Stimulated activated CD8-positive, alpha-beta memory T cell treated with anti-CD3 and anti-CD28 coated beads, Interleukin-12 subunit alpha, Interleukin-12 subunit beta, amount 100 ng/mL, for 1 hour (primary cell): ENCODE data around the gene RUFY2.
A peak's percentile ranks its signal among the peaks of the same experiment; 100 is the strongest.

Experiments
- DNase-seq: peaks from one replicate; pipeline ENCODE4 v3.0.0-alpha.2; 2020; ENCODE audit warnings: low read depth

The RUFY2 gene

GRCh38 chr10:68364101-68364886 is 42.8 kb downstream of the RUFY2 start:
- no peak for DNase-seq

- DNase-seq, result no peak
These were observed 44.5 kb downstream of the RUFY2 start for GRCh38 chr10:68362590-68362989.

DNA sequence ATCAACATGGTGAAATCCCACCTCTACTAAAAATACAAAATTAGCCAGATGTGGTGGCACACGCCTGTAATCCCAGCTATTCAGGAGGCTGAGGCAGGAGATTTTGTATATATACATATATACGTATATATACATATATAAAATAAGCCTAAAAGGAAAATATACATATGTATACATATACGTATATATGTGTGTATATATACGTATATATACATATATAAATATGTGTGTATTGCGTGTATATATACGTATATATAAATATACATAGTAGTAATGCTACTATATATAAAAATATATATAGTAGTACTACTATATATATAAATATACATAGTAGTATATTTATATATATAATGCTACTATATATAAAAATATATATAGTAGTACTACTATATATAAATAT is 47.9 kb downstream of the RUFY2 start:
- no peak for DNase-seq

DNA sequence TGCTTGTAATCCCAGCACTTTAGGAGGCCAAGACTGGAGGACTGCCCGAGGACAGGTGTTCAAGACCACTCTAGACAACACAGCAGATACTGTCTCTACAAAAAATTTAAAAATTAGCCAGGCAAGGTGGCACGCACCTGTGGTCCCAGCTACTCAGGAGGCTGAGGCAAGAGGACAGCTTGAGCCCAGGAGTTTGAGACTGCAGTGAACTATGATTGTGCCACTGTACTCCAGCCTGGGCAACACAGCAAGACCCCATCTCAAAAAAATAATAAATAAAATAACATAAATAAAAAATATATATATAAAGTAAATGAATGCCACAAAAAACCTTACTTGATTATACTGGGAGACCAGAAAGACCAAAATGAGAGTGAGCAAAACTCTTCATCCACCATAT is 53.5 kb downstream of the RUFY2 start:
- DNase-seq, result no peak

- DNase-seq, result peak; percentile 20
These were observed 58.8 kb downstream of the RUFY2 start for GRCh38 chr10:68348265-68348741.

DNA sequence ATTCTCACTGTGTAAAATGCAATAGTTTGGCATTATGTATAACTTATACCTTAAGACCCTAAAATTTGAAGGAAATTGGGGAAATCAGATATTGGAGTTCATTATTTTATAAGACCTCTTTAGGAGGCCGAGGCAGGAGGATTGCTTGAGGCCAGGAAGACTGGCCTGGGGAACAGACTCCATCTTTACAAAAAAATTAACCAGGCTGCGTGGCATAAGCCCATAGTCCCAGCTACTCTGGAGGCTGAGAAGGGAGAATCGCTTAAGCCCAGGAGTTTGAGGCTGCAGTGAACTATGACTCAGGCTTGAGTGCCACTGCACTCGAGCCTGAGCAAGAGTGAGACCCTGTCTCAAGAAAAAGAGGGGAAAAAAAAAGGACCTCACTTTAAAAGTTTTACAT is 60.3 kb downstream of the RUFY2 start:
- DNase-seq, result no peak

DNA sequence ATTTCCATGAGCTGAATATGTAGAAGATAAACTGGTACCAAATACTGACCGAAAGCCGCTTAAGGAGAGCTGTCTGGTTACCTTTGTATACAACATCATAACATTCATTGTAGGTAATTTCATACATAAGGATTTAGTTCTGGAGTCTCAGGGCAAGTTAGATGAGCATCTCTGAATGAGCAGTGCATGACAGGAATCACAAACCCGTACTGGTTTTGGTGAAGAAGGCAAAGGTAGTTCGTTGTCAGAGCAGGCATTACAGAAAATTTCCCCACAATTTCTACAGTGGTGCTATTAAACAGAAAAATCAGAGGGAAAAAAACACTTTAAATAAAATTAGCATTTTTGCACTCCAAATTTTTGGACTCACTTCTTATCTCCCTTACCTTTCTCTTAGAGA is 61.5 kb downstream of the RUFY2 start:
- DNase-seq, result no peak

DNA sequence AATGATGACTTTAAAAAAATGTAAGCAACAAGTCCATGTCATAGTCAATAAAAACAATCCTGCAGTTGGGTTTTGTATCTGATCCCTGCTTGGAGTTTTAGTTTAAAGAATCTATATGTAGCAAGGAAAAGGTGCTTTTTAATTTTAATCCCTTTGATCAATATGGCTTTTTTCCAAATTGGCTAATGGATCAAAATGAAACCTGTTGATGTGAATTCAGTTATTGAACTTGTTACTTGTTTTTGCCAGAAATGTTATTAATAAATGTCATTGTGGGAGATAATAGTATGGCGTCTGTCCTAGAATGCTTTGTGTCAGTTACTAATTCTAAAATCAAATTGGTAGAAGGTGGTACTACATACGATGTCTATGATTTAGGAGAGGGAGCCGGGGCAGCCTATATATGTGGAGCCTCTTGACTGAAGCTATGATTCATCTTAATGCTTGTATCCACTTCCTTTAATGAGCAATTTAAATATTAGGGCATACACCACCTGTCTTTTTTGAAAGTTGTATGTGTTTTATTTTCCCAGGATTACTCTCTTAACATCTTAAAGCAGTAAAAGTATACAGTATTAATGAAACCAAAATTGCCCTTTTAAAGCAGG is 64.1 kb downstream of the RUFY2 start:
- DNase-seq, result no peak

GRCh38 chr10:68340358-68341080 is 66.6 kb downstream of the RUFY2 start:
- no peak for DNase-seq

- no peak for DNase-seq
These were observed 70.2 kb downstream of the RUFY2 start for GRCh38 chr10:68336754-68337351.

DNA sequence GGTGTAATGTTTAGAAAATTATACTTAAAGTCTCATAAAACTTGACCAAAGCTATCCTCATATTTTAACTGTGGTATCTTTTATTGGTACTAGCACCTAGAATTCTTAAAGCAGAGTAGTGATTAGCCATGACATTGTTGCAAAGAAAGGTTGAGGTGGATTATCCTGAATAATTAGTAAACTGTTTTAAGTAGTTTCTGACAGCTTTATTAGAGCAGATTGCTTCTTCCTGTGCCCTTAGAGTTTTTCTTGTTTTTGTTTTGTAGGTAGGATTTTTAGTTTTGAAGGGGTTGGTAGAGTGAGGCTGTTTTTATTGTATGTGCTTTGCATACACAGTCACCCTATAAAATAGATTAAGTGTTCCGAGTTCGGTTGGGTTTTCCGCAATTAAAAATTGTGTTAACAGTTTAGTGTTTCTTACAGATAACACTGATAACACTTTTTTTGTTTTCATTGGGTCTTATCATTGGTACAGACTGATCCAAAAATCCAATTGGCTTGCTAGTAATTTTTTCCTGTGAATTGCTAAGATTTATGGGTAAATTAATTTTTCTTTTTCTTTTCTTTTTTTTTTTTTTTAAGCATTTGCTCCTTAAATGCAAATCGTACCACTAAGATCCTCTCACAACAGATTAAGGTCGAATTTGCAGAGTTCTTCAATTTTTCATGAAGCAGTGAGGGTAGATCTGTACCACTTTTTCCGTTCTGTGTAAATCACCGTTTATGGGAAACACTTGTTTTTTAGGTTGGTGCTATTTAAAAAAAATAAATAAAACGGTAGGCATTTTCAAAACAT is 72.2 kb downstream of the RUFY2 start:
- DNase-seq, result no peak

GRCh38 chr10:68333440-68334431 is 73.3 kb downstream of the RUFY2 start:
- DNase-seq, result no peak

DNA sequence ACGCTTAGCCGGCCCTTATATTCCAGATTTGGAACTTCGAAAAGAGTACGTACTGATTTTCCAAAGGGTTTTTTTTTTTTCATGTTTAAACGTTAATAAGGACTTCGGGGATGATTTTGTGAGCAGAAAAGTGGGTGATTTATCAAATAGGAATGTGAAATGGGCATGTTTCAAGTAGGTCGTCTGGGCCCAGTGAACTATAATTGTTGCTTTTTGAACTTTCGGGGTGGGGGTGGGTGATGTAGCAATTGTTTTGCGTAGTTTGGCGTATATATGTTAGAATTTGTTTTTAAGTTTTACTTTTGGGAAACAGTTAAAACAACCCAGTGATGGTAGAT is 74.0 kb downstream of the RUFY2 start:
- DNase-seq, result no peak

GRCh38 chr10:68332259-68333057 is 74.6 kb downstream of the RUFY2 start, which contains the start of gene PBLD:
PBLD (minus strand) TSS chr10:68332928; CDS start chr10:68306844, 26,084 bp downstream.
- peak; percentile 20 for DNase-seq

DNA sequence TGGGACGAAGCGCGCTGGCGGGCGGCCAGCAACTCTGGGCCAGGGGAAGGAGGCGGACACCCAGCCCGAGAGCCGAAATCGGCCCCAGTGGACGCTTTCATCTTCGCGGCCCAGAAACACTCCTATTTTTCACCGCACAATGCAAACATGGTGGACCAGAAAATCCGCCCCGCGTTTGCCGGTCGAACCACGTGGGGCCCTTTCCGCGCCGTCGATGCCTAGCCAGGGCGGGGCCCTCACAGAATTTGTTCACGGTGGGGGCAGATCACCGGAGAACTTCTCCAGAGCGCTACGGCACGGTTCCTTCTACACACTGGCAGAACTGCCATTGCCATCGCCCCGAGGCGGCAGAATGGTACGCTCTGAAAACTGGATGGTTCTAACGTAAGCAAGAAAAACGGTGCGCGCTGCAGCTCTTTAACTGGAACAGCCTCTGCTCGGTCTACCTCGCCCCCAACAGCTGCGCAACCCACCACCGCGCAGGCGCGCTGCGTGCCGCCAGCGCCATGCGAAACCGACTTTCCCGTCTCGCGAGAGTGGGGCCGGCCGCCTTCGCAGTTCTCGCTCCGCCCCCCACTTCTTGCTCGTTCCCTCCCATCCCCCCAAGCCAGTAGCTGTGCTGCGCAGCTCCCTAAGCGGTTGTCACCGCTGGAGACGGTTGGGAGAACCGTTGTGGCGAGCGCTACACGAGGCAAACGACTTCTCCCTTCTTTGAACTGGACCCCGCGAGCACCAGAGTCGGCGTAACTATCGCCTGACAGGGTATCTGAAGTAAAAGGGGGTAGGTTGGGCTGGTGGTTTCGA is 75.4 kb downstream of the RUFY2 start, which contains the start of gene HNRNPH3:
Gene HNRNPH3 (plus strand): TSS at position 610 of the 804 bp plus-strand sequence. CDS start 5,158 bp downstream, outside the sequence.
- peak; percentile 98 for DNase-seq

DNA sequence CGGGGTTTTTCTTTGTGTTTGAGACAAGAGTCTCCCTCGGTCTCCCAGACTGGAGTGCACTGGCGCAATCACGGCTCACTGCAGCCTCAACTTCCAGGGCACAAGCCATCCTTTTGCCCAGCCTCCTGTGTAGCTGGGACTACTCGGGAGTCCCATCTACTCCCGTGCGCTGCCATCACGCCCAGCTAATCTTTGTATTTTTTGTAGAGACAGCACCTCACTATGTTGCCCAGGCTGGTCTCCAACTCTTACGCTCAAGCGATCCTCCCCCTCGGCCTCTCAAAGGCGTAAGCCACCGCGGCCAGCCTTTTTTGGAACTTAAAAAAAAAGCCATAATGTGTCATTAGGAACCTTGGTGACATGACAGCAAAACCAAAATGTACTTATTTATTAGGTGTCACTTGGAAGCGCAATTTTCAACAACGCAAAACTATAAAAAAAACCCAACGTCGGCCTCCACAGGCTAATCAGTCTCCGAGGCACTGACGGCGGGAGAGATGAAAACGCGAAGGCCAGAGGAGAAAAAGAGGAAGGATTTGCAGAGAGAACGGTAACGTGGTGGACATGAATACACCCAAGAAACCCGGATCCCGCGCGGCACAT is 76.1 kb downstream of the RUFY2 start:
- DNase-seq, result no peak

- no peak for DNase-seq
These were observed 77.6 kb downstream of the RUFY2 start for GRCh38 chr10:68329506-68329861.
